HL-60/S4 treated with retinoic acid at 250 ng/mL for 4 days and 3 days (cell line): ENCODE results near the gene MAG.

Experiments used
- in situ Hi-C: fragments of 300-500 bp; cut with MboI; formaldehyde crosslinking; loops from 2 replicates; pipeline ENCODE4 v1.7.0; 2022; ENCODE audit warnings: low sequenced_read_pairs

The MAG gene

GRCh38 chr19:35296644-35297514 lies 4.9 kb downstream of the MAG start:
- in situ Hi-C loops = no loop called here

GRCh38 chr19:35297515-35297848 lies 5.5 kb downstream of the MAG start:
- in situ Hi-C loops = no loop called here

- in situ Hi-C loops = no loop called here
Measured at GRCh38 chr19:35297922-35298321, 6.0 kb downstream of the MAG start.

- in situ Hi-C loops = no loop called here
Measured at GRCh38 chr19:35298561-35298972, 6.6 kb downstream of the MAG start.

GRCh38 chr19:35299523-35300338 lies 7.8 kb downstream of the MAG start:
- in situ Hi-C loops = no loop called here

GRCh38 chr19:35300339-35300649 lies 8.3 kb downstream of the MAG start:
- in situ Hi-C loops = no loop called here

GRCh38 chr19:35301961-35302360 lies 10.0 kb downstream of the MAG start:
- in situ Hi-C loops = no loop called here

- in situ Hi-C loops = no loop called here
Measured at GRCh38 chr19:35302446-35302845, 10.5 kb downstream of the MAG start.

- in situ Hi-C loops = no loop called here
Measured at GRCh38 chr19:35303357-35303915, 11.5 kb downstream of the MAG start.

- in situ Hi-C loops = no loop called here
Measured at GRCh38 chr19:35304036-35304435, 12.1 kb downstream of the MAG start.

- in situ Hi-C loops = no loop called here
Measured at GRCh38 chr19:35305181-35305580, 13.2 kb downstream of the MAG start.

GRCh38 chr19:35306473-35307246 lies 14.7 kb downstream of the MAG start:
- in situ Hi-C loops = no loop called here

- in situ Hi-C loops = no loop called here
Measured at GRCh38 chr19:35307931-35308330, 16.0 kb downstream of the MAG start.

- in situ Hi-C loops = no loop called here
Measured at GRCh38 chr19:35308910-35309309, 16.9 kb downstream of the MAG start.

- in situ Hi-C loops = no loop called here
Measured at GRCh38 chr19:35309481-35310279, 17.7 kb downstream of the MAG start.

GRCh38 chr19:35310331-35310730 lies 18.4 kb downstream of the MAG start:
- in situ Hi-C loops = no loop called here

GRCh38 chr19:35310811-35311465 lies 19.0 kb downstream of the MAG start:
- in situ Hi-C loops = no loop called here

- in situ Hi-C loops = no loop called here
Measured at GRCh38 chr19:35311901-35312665, 20.1 kb downstream of the MAG start.

GRCh38 chr19:35313587-35313986 lies 21.6 kb downstream of the MAG start:
- in situ Hi-C loops = no loop called here
